ENCODE data around the gene ACOT7. TPM values are rescaled to one million over a fixed set of nuclear protein-coding genes. Genes with fewer than 3 reads are reported as not detected.
A peak's percentile ranks its signal among the peaks of the same experiment; 100 is the strongest.

ACOT7 gene
- total and polyA plus RNA-seq, 2 of the 13 experiments (the other 11 are each of a cell fraction or from before 2014, with no cell fraction given) = 33.0 to 55.8 TPM

DNA sequence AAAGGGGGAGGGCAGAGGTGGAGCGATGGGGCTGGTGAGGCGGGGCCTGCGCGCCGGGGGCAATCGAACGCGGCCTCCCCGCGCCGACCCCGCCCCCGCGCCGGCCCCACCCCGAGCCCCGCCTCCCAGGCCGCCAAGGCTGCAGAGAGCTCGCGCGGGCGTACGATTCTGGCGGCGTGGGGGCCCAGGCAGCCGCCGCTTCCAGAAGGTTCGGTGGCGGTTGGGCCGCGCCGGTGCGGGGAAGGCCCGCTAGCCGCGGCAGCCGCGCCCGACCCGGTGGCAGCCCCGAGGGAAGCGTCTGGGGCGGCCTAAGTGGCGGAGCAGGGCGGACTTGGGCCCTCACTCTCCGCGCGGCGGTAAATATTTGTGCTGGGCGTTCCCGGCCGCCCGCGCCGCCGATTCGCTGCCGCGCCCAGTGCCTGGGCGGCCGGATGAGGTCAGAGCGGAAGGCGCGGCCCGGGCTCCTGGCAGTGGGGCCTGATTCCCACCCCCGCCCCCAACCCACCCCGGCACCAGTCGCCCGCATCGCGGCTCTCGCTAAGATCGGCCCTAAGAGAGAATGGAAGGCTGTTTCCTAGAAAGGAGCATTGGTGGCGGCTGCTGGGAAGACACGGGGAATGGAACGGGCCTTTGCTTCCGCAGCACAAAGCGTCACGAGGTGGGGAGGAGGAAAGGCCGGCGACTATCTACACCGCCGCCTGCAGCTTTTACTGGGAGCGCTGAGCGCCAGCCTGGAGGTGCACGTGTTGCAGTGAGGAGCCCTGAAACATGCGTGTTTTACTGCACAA is at the start of gene ACOT7 (continued):
- TF ChIP-seq, protein P1, sequence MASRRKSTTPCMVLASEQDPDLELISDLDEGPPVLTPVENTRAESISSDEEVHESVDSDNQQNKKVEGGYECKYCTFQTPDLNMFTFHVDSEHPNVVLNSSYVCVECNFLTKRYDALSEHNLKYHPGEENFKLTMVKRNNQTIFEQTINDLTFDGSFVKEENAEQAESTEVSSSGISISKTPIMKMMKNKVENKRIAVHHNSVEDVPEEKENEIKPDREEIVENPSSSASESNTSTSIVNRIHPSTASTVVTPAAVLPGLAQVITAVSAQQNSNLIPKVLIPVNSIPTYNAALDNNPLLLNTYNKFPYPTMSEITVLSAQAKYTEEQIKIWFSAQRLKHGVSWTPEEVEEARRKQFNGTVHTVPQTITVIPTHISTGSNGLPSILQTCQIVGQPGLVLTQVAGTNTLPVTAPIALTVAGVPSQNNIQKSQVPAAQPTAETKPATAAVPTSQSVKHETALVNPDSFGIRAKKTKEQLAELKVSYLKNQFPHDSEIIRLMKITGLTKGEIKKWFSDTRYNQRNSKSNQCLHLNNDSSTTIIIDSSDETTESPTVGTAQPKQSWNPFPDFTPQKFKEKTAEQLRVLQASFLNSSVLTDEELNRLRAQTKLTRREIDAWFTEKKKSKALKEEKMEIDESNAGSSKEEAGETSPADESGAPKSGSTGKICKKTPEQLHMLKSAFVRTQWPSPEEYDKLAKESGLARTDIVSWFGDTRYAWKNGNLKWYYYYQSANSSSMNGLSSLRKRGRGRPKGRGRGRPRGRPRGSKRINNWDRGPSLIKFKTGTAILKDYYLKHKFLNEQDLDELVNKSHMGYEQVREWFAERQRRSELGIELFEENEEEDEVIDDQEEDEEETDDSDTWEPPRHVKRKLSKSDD (CRISPR knock-in tag; IDR thresholded peaks at IDR 0.05; ENCODE audit: low read depth) = peak; percentile 73
- TF ChIP-seq PAX8 (CRISPR knock-in tag; IDR thresholded peaks at IDR 0.05; ENCODE audit: borderline replicate concordance) (no peak), ZSCAN25 (CRISPR knock-in tag; IDR thresholded peaks at IDR 0.05) (no peak), MEF2D (CRISPR knock-in tag; IDR thresholded peaks at IDR 0.05) (no peak), HMG20B (CRISPR knock-in tag; conservative IDR thresholded peaks at IDR 0.05) (no peak), ZBTB21 (CRISPR knock-in tag; IDR thresholded peaks at IDR 0.05) (no peak), NR3C1 (CRISPR knock-in tag; IDR thresholded peaks at IDR 0.05) (no peak), HNRNPL (IDR thresholded peaks at IDR 0.05; ENCODE audit: low read depth, low read length) (no peak), HNRNPK (IDR thresholded peaks at IDR 0.05; ENCODE audit: low read depth, low read length, poor library complexity, severe bottlenecking) (peak; percentile 83), SIX1 (CRISPR knock-in tag; IDR thresholded peaks at IDR 0.05; ENCODE audit: borderline replicate concordance) (no peak), ZNF10 (CRISPR knock-in tag; IDR thresholded peaks at IDR 0.05; ENCODE audit: borderline replicate concordance, low read depth) (no peak), FOSL1 (CRISPR knock-in tag; IDR thresholded peaks at IDR 0.05; ENCODE audit: borderline replicate concordance) (no peak), KLF6 (CRISPR knock-in tag; IDR thresholded peaks at IDR 0.05) (peak; percentile 57; the same call in 1 of the 2 replicates), ZBTB1 (CRISPR knock-in tag; IDR thresholded peaks at IDR 0.05; ENCODE audit: borderline replicate concordance) (no peak), SIN3B (IDR thresholded peaks at IDR 0.05; ENCODE audit: low read length) (no peak), PHF21A (CRISPR knock-in tag; IDR thresholded peaks at IDR 0.05) (peak; percentile 57), KLF9 (CRISPR knock-in tag; IDR thresholded peaks at IDR 0.05; ENCODE audit: low read depth) (no peak), SCMH1 (CRISPR knock-in tag; IDR thresholded peaks at IDR 0.05; ENCODE audit: borderline replicate concordance) (no peak), ZFP90 (CRISPR knock-in tag; IDR thresholded peaks at IDR 0.05; ENCODE audit: borderline replicate concordance) (no peak; the same call in 1 of the 2 replicates), CHD4 (IDR thresholded peaks at IDR 0.05; ENCODE audit: borderline replicate concordance, low read length) (no peak), ZNF883 (CRISPR knock-in tag; IDR thresholded peaks at IDR 0.05; ENCODE audit: not compliant biosample characterization) (peak; percentile 85), ZNF567 (CRISPR knock-in tag; IDR thresholded peaks at IDR 0.05; ENCODE audit: borderline replicate concordance) (no peak), SALL2 (CRISPR knock-in tag; IDR thresholded peaks at IDR 0.05) (peak; percentile 75; the same call in 1 of the 2 replicates), SMAD3 (CRISPR knock-in tag; IDR thresholded peaks at IDR 0.05) (no peak), REL (CRISPR knock-in tag; conservative IDR thresholded peaks at IDR 0.05) (peak; percentile 53; the same call in 1 of the 2 replicates), ZNF749 (CRISPR knock-in tag; IDR thresholded peaks at IDR 0.05; ENCODE audit: borderline replicate concordance) (peak; percentile 61; the same call in 1 of the 2 replicates)
- TF ChIP-seq, protein P2, sequence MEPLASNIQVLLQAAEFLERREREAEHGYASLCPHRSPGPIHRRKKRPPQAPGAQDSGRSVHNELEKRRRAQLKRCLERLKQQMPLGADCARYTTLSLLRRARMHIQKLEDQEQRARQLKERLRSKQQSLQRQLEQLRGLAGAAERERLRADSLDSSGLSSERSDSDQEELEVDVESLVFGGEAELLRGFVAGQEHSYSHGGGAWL (CRISPR knock-in tag; IDR thresholded peaks at IDR 0.05) = peak; percentile 27
- TF ChIP-seq, protein P3, sequence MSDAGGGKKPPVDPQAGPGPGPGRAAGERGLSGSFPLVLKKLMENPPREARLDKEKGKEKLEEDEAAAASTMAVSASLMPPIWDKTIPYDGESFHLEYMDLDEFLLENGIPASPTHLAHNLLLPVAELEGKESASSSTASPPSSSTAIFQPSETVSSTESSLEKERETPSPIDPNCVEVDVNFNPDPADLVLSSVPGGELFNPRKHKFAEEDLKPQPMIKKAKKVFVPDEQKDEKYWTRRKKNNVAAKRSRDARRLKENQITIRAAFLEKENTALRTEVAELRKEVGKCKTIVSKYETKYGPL (CRISPR knock-in tag; IDR thresholded peaks at IDR 0.05) = no peak

Data from HepG2 (cell line).